ENCODE results near the gene PROSER3. TPM values are rescaled to one million over a fixed set of nuclear protein-coding genes. Genes with fewer than 3 reads are reported as not detected.

Gene PROSER3
- total and polyA plus RNA-seq, 2 of the 13 experiments (the other 11 are each of a cell fraction or from before 2014, with no cell fraction given): 5.1 to 5.7 TPM

DNA sequence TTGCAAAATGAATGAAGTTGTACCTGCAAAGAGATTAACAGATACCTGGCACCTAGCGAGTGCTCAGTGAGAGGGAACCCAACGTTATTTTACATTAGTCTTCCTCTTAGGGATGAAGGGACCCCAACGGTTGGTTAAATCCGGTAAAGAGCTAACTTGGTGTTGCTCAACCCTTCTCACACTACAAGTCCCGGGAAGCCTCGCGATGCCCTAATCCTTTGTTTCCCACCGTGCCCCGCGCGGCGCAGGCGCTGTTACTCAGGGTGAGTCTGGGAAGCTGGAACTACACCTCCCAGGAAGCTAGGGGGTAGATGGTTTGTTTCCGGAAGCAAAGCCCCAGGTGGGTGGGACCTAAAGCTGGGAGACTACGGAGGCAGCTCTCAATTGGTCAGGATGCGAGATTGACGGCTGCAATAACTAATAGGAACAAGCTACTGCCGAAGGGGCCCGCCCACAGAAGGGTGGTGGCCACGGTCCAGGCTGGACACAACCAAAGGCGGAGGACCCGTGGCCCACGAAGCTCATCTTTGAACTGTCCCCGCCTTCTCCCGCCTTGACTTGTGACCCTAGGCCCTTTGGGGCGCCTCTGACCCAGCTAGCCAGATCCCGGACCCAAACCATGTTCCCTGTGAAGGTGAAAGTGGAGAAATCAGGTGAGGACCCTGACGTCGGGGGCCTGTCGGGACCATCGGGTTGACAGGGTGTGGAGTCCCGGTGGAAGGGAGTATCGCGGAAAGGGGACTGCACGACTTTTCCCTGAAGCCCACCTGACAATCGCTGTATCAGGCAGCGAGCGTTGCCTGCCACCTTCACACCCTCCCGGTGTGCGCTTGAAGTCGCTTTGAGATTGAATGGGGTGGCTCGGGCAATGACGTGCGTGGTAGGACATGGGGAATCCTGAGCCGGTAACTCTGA is 9.6 kb upstream of the PROSER3 start, which contains the start of gene LIN37 (continued):
- TF ChIP-seq, protein P1, sequence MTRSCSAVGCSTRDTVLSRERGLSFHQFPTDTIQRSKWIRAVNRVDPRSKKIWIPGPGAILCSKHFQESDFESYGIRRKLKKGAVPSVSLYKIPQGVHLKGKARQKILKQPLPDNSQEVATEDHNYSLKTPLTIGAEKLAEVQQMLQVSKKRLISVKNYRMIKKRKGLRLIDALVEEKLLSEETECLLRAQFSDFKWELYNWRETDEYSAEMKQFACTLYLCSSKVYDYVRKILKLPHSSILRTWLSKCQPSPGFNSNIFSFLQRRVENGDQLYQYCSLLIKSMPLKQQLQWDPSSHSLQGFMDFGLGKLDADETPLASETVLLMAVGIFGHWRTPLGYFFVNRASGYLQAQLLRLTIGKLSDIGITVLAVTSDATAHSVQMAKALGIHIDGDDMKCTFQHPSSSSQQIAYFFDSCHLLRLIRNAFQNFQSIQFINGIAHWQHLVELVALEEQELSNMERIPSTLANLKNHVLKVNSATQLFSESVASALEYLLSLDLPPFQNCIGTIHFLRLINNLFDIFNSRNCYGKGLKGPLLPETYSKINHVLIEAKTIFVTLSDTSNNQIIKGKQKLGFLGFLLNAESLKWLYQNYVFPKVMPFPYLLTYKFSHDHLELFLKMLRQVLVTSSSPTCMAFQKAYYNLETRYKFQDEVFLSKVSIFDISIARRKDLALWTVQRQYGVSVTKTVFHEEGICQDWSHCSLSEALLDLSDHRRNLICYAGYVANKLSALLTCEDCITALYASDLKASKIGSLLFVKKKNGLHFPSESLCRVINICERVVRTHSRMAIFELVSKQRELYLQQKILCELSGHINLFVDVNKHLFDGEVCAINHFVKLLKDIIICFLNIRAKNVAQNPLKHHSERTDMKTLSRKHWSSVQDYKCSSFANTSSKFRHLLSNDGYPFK (CRISPR knock-in tag; IDR thresholded peaks at IDR 0.05; ENCODE audit: borderline replicate concordance): peak; percentile 76; the same call in 1 of the 2 replicates
- TF ChIP-seq STAT5B (CRISPR knock-in tag; IDR thresholded peaks at IDR 0.05) (no peak), ZNF549 (CRISPR knock-in tag; IDR thresholded peaks at IDR 0.05) (no peak), ERF (CRISPR knock-in tag; IDR thresholded peaks at IDR 0.05) (peak; percentile 64; the same call in 1 of the 2 replicates), AKAP8 (CRISPR knock-in tag; IDR thresholded peaks at IDR 0.05) (no peak), HNF4A (CRISPR knock-in tag; IDR thresholded peaks at IDR 0.05) (peak; percentile 79), ATF7-NPFF (CRISPR knock-in tag; IDR thresholded peaks at IDR 0.05; ENCODE audit: low read depth) (no peak), SMAD3 (CRISPR knock-in tag; IDR thresholded peaks at IDR 0.05) (peak; percentile 23; the same call in 1 of the 2 replicates), ZNF550 (CRISPR knock-in tag; IDR thresholded peaks at IDR 0.05; ENCODE audit: borderline replicate concordance) (no peak), ATAD3A (CRISPR knock-in tag; IDR thresholded peaks at IDR 0.05) (no peak), ZNF292 (CRISPR knock-in tag; IDR thresholded peaks at IDR 0.05; ENCODE audit: borderline replicate concordance, low read depth) (no peak), ZNF530 (CRISPR knock-in tag; IDR thresholded peaks at IDR 0.05; ENCODE audit: low read depth) (no peak), ZNF335 (CRISPR knock-in tag; IDR thresholded peaks at IDR 0.05) (peak; percentile 34; the same call in 1 of the 2 replicates), ZNF263 (CRISPR knock-in tag; IDR thresholded peaks at IDR 0.05) (no peak), ZMAT3 (CRISPR knock-in tag; conservative IDR thresholded peaks at IDR 0.05) (no peak), PRMT3 (CRISPR knock-in tag; IDR thresholded peaks at IDR 0.05; ENCODE audit: borderline replicate concordance, low read depth) (no peak), ZNF354B (CRISPR knock-in tag; IDR thresholded peaks at IDR 0.05) (no peak)
- TF ChIP-seq, protein P2, sequence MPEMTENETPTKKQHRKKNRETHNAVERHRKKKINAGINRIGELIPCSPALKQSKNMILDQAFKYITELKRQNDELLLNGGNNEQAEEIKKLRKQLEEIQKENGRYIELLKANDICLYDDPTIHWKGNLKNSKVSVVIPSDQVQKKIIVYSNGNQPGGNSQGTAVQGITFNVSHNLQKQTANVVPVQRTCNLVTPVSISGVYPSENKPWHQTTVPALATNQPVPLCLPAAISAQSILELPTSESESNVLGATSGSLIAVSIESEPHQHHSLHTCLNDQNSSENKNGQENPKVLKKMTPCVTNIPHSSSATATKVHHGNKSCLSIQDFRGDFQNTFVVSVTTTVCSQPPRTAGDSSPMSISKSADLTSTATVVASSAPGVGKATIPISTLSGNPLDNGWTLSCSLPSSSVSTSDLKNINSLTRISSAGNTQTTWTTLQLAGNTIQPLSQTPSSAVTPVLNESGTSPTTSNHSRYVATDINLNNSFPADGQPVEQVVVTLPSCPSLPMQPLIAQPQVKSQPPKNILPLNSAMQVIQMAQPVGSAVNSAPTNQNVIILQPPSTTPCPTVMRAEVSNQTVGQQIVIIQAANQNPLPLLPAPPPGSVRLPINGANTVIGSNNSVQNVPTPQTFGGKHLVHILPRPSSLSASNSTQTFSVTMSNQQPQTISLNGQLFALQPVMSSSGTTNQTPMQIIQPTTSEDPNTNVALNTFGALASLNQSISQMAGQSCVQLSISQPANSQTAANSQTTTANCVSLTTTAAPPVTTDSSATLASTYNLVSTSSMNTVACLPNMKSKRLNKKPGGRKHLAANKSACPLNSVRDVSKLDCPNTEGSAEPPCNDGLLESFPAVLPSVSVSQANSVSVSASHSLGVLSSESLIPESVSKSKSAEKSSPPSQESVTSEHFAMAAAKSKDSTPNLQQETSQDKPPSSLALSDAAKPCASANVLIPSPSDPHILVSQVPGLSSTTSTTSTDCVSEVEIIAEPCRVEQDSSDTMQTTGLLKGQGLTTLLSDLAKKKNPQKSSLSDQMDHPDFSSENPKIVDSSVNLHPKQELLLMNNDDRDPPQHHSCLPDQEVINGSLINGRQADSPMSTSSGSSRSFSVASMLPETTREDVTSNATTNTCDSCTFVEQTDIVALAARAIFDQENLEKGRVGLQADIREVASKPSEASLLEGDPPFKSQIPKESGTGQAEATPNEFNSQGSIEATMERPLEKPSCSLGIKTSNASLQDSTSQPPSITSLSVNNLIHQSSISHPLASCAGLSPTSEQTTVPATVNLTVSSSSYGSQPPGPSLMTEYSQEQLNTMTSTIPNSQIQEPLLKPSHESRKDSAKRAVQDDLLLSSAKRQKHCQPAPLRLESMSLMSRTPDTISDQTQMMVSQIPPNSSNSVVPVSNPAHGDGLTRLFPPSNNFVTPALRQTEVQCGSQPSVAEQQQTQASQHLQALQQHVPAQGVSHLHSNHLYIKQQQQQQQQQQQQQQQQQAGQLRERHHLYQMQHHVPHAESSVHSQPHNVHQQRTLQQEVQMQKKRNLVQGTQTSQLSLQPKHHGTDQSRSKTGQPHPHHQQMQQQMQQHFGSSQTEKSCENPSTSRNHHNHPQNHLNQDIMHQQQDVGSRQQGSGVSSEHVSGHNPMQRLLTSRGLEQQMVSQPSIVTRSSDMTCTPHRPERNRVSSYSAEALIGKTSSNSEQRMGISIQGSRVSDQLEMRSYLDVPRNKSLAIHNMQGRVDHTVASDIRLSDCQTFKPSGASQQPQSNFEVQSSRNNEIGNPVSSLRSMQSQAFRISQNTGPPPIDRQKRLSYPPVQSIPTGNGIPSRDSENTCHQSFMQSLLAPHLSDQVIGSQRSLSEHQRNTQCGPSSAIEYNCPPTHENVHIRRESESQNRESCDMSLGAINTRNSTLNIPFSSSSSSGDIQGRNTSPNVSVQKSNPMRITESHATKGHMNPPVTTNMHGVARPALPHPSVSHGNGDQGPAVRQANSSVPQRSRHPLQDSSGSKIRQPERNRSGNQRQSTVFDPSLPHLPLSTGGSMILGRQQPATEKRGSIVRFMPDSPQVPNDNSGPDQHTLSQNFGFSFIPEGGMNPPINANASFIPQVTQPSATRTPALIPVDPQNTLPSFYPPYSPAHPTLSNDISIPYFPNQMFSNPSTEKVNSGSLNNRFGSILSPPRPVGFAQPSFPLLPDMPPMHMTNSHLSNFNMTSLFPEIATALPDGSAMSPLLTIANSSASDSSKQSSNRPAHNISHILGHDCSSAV (CRISPR knock-in tag; IDR thresholded peaks at IDR 0.05; ENCODE audit: borderline replicate concordance): no peak
- TF ChIP-seq, protein P3, sequence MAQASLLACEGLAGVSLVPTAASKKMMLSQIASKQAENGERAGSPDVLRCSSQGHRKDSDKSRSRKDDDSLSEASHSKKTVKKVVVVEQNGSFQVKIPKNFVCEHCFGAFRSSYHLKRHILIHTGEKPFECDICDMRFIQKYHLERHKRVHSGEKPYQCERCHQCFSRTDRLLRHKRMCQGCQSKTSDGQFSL (CRISPR knock-in tag; IDR thresholded peaks at IDR 0.05): no peak

Measured in HepG2 (cell line).